ENCODE results near the gene HABP2. TPM values are rescaled to one million over a fixed set of nuclear protein-coding genes. Genes with fewer than 3 reads are reported as not detected.

The HABP2 gene
- total RNA-seq, 3 donors from 2014 or later, result not detected

DNA sequence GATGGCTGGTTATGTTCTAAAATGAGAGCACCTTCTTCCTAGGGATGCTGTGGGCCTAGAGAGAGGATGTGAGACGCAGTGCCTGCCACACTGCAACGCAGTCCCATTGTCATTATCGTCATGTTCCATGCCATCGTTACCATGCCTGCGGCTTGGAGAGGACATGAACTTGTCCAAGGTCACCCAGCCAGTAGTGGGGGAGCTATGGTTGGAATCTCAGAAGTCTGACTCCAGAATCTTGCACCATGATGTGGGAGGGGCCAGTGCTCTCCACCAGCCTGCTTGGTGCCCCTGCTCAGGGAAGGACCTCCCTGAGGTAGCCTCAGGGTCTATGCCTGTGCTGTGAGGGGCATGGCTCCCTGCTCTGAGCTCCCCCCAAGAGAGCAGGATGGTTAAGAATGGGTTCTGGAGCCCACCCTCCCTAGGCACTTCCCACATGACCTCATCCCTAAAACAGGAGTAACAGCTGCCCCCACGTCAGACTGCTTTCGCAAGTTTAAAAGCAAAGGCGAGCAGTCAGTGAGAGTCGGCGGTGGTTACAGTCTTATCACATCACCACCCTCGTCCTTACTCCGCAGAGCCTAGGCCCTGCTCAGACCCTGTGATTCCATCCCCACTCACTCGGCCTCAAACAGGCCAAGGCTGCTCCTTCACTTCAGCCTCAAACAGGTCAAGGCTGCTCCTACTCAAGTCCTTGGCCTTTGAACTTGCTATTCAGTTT lies 50.4 kb downstream of the HABP2 start:
- Histone ChIP-seq H3K9me3 (no peaks in the 10 kb centered on the region), H3K4me3 (no peak overlapping the region), H3K36me3 (ENCODE audit: low read depth) (no peaks in the 10 kb centered on the region), H3K4me1 (ENCODE audit: low read depth) (no peaks in the 10 kb centered on the region)
- no peak for ATAC-seq
- DNase-seq, result no peak
- intact Hi-C loops (cut with DNase I, micrococcal nuclease), result no loop called here
- TF ChIP-seq, protein P1, sequence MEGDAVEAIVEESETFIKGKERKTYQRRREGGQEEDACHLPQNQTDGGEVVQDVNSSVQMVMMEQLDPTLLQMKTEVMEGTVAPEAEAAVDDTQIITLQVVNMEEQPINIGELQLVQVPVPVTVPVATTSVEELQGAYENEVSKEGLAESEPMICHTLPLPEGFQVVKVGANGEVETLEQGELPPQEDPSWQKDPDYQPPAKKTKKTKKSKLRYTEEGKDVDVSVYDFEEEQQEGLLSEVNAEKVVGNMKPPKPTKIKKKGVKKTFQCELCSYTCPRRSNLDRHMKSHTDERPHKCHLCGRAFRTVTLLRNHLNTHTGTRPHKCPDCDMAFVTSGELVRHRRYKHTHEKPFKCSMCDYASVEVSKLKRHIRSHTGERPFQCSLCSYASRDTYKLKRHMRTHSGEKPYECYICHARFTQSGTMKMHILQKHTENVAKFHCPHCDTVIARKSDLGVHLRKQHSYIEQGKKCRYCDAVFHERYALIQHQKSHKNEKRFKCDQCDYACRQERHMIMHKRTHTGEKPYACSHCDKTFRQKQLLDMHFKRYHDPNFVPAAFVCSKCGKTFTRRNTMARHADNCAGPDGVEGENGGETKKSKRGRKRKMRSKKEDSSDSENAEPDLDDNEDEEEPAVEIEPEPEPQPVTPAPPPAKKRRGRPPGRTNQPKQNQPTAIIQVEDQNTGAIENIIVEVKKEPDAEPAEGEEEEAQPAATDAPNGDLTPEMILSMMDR (IDR thresholded peaks at IDR 0.05), result no peak

DNA sequence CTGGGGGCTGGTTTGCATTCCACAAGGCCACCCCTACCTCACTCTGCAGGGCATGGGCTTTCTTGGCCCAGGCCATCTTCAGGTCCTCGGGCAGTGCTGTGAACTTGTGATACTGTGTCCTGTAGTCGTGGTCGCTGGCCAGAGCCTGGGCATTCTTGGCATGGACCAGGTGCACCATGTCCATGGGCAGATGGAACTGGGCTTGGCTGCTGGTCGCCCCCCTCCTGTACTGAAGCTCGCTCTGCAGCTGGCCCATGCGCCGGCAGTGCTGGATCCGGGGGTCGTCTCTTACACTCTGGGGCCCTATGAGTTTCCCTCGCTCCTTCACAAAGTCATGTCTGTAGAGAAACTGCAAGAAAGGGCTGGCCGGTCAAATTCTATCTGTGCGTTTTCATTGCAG lies 51.7 kb downstream of the HABP2 start:
- no peaks in the 10 kb centered on the region for H3K36me3 ChIP-seq (ENCODE audit: low read depth)
- TF ChIP-seq, protein P1 (IDR thresholded peaks at IDR 0.05), result no peak
- H3K4me3 ChIP-seq, result no peak overlapping the region
- intact Hi-C loops (cut with DNase I, micrococcal nuclease), result no loop called here
- H3K9me3 ChIP-seq, result no peaks in the 10 kb centered on the region
- H3K4me1 ChIP-seq (ENCODE audit: low read depth), result no peaks in the 10 kb centered on the region
- no peak for ATAC-seq
- no peak for DNase-seq

DNA sequence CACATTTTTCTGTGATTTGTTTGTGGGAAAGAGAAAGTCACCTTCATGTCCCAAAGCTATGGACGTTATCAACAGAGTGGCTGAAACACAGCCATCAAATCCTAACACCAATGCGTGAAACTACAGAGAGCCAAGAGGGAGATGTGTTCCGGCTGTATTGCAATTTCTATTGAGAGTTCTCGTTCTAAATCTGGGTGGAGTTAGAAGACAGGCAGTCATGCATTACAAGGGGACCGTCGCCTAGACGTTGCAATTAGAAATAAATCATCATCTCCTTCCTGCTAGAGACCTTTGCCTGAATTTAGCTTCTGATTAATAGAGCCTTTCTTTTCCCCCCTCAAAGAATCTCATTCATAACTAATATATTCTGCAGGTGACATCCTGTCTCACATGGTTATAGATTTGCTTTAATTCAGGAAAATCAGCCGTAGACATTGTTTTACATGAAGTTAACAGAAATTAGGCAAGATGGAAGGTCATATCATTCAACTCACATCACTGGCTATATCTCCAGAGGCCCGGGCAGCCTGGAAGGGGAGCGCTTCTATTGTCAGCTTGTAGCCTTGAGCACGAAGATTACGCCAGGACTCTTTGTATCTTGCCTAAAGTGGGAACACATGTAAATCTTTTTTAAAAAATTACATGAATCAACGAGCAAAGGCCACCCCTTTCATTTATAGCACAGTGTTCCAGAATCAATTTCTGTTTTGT lies 52.6 kb downstream of the HABP2 start:
- TF ChIP-seq, protein P1 (IDR thresholded peaks at IDR 0.05), result no peak
- Histone ChIP-seq H3K4me1 (ENCODE audit: low read depth) (no peaks in the 10 kb centered on the region), H3K36me3 (ENCODE audit: low read depth) (no peaks in the 10 kb centered on the region), H3K9me3 (no peaks in the 10 kb centered on the region), H3K4me3 (no peak overlapping the region)
- no peak for DNase-seq
- intact Hi-C loops (cut with DNase I, micrococcal nuclease), result no loop called here
- ATAC-seq, result no peak

DNA sequence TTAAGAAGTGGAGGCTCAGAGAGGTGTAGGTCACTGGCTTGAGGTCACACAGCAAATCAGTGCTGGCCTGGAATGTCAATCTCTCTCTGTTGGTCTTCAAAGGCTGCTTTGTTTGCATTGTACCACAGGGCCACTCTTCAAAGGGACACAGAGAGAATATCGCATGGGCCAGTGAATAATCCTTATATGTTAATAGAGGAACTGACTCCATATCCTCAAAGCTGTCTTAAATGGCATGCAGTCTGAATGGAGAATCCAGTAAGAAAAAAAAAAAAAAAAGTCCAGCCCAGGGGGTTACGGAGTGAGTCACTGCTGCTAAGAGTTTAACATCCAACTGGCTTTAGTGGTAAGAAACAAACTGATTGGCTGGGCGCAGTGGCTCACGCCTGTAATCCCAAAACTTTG lies 56.9 kb downstream of the HABP2 start:
- TF ChIP-seq, protein P1 (IDR thresholded peaks at IDR 0.05), result no peak
- intact Hi-C loops (cut with DNase I, micrococcal nuclease), result no loop called here
- DNase-seq (no peak), ATAC-seq (no peak)
- Histone ChIP-seq H3K9me3 (no peaks in the 10 kb centered on the region), H3K4me1 (ENCODE audit: low read depth) (no peaks in the 10 kb centered on the region), H3K36me3 (ENCODE audit: low read depth) (no peaks in the 10 kb centered on the region), H3K4me3 (no peak overlapping the region)

DNA sequence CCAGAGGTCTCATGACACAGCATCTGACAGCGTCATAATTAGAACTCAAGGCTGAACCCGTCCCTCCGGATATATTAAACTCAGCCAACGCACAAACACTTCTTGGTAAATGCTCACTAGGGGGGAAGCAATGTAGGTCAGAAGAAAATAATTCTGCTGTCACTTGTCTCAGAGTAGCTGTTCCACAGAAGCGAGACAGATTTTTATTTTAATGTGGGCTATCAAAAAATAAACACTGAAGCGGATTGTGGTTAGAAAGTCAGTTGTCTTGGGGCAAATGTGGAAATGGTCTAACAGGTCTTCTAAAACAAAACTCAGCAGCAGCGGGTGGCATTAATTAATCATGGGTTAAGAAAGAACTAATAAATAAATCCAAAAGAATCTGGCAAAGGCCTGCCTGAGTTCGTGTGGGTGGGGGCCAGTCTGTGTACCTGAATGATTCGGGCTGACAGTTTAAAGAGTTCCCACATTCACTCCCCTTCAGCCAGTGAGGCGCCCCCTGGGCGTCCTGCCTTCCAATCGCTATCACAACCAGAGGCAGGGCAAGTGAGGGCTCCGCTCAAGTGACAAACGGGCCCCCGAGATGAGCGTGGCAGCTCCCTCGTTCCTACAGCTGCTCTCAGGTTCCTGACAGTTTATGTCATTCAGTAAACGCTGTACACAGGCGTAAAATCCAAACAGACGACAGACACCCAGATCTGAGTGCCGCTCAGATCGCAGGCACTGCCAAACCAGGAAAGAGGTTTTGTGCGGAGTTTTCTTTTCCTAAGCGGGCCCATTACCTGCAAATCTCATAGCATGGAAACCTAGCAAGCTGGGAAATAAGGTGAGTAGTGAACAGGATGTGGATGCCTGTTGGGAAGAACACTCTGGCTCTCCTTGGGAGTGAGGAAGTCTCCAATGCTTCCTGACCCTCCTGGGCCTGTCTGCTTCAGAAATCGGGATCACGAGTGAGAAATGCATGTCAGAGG lies 58.1 kb downstream of the HABP2 start:
- Histone ChIP-seq H3K9me3 (no peaks in the 10 kb centered on the region), H3K4me3 (no peak overlapping the region), H3K4me1 (ENCODE audit: low read depth) (no peaks in the 10 kb centered on the region), H3K36me3 (ENCODE audit: low read depth) (no peaks in the 10 kb centered on the region)
- TF ChIP-seq, protein P1 (IDR thresholded peaks at IDR 0.05), result no peak
- DNase-seq (no peak), ATAC-seq (no peak)
- intact Hi-C loops (cut with DNase I, micrococcal nuclease), result no loop called here
